H9 (cell line): ENCODE results near the gene ZCCHC7. TPM values are rescaled to one million over a fixed set of nuclear protein-coding genes. Genes with fewer than 3 reads are reported as not detected.

Source experiments
- DNase-seq: peaks from one replicate; pipeline ENCODE4 v3.0.0-alpha.2; 2017
- H2AFZ ChIP-seq: one replicate; pipeline ENCODE4 v1.6.1; 2013; ENCODE audit warnings: mild to moderate bottlenecking, low read length, control low read depth, moderate library complexity
- H2AK5ac ChIP-seq: 2 replicates; pipeline ENCODE4 v1.6.1; 2013; ENCODE audit warnings: low read length, control low read depth, mixed read lengths; ENCODE audit not compliant: insufficient read length
- H2BK120ac ChIP-seq: one replicate; pipeline ENCODE4 v1.6.1; 2013; ENCODE audit warnings: low read depth, mild to moderate bottlenecking, low read length, control low read depth, inconsistent platforms; ENCODE audit not compliant: poor library complexity, severe bottlenecking
- H2BK12ac ChIP-seq: 2 replicates; pipeline ENCODE4 v1.6.1; 2013; ENCODE audit warnings: low read length, control low read depth, mixed read lengths, low read depth; ENCODE audit not compliant: insufficient read length
- H2BK15ac ChIP-seq: 2 replicates; pipeline ENCODE4 v1.6.1; 2013; ENCODE audit warnings: low read depth, low read length, control low read depth
- H2BK20ac ChIP-seq: one replicate; pipeline ENCODE4 v1.6.1; 2013; ENCODE audit warnings: low read depth, mild to moderate bottlenecking, low read length, control low read depth, inconsistent platforms; ENCODE audit not compliant: poor library complexity, severe bottlenecking
- H2BK5ac ChIP-seq: 2 replicates; pipeline ENCODE4 v1.6.1; 2013; ENCODE audit warnings: low read length, control low read depth, mixed read lengths; ENCODE audit not compliant: insufficient read length
- H3K14ac ChIP-seq: 2 replicates; pipeline ENCODE4 v1.6.1; 2013; ENCODE audit warnings: low read length, control low read depth; ENCODE audit not compliant: insufficient read depth
- H3K18ac ChIP-seq: 2 replicates; pipeline ENCODE4 v1.6.1; 2013; ENCODE audit warnings: low read depth, mild to moderate bottlenecking, mixed read lengths, low read length, control low read depth; ENCODE audit not compliant: insufficient read length
- H3K23ac ChIP-seq: 2 replicates; pipeline ENCODE4 v1.6.1; 2013; ENCODE audit warnings: low read length, control low read depth, mixed read lengths, low read depth; ENCODE audit not compliant: insufficient read length
- H3K23me2 ChIP-seq: 2 replicates; pipeline ENCODE4 v1.6.1; 2013; ENCODE audit warnings: low read depth, mild to moderate bottlenecking, mixed read lengths, low read length, control low read depth; ENCODE audit not compliant: insufficient read length, poor library complexity, severe bottlenecking
- H3K27ac ChIP-seq: 2 replicates; pipeline ENCODE4 v1.5.1; 2013; ENCODE audit warnings: low read length, control low read depth, mixed read lengths, low read depth; ENCODE audit not compliant: insufficient read length
- H3K27me3 ChIP-seq: 2 replicates; pipeline ENCODE4 v1.6.1; 2013; ENCODE audit warnings: low read length, control low read depth, inconsistent platforms; ENCODE audit not compliant: insufficient read depth
- H3K4ac ChIP-seq: 2 replicates; pipeline ENCODE4 v1.6.1; 2013; ENCODE audit warnings: low read depth, mild to moderate bottlenecking, control low read depth, inconsistent platforms, low read length, moderate library complexity
- H3K4me1 ChIP-seq: 2 replicates; pipeline ENCODE4 v1.6.1; 2013; ENCODE audit warnings: low read length, control low read depth, inconsistent platforms; ENCODE audit not compliant: insufficient read depth
- H3K4me2 ChIP-seq: 2 replicates; pipeline ENCODE4 v1.6.1; 2013; ENCODE audit warnings: low read length, control low read depth, mixed read lengths; ENCODE audit not compliant: insufficient read length, insufficient read depth
- H3K56ac ChIP-seq: 2 replicates; pipeline ENCODE4 v1.6.1; 2013; ENCODE audit warnings: low read depth, mild to moderate bottlenecking, mixed read lengths, low read length, control low read depth; ENCODE audit not compliant: insufficient read length
- H3K79me1 ChIP-seq: 2 replicates; pipeline ENCODE4 v1.6.1; 2013; ENCODE audit warnings: low read depth, mild to moderate bottlenecking, moderate library complexity, low read length, control low read depth, inconsistent platforms; ENCODE audit not compliant: insufficient read depth, poor library complexity, severe bottlenecking
- H3K79me2 ChIP-seq: 2 replicates; pipeline ENCODE4 v1.6.1; 2013; ENCODE audit warnings: low read length, control low read depth, inconsistent platforms; ENCODE audit not compliant: insufficient read depth
- H3K9ac ChIP-seq: 2 replicates; pipeline ENCODE4 v1.6.1; 2013; ENCODE audit warnings: low read length, control low read depth, mixed read lengths; ENCODE audit not compliant: insufficient read length; ENCODE audit errors: extremely low read depth
- H3K9me3 ChIP-seq: one replicate; pipeline ENCODE4 v1.6.1; 2013; ENCODE audit warnings: low read depth, low read length, inconsistent platforms; ENCODE audit not compliant: control insufficient read depth
- H3T11ph ChIP-seq: one replicate; pipeline ENCODE4 v1.6.1; 2013; ENCODE audit warnings: mild to moderate bottlenecking, low read length, control low read depth, inconsistent platforms
- H4K20me1 ChIP-seq: one replicate; pipeline ENCODE4 v1.6.1; 2013; ENCODE audit not compliant: control insufficient read depth, insufficient read length, insufficient read depth
- H4K5ac ChIP-seq: 2 replicates; pipeline ENCODE4 v1.6.1; 2013; ENCODE audit warnings: low read depth, mild to moderate bottlenecking, mixed read lengths, low read length, control low read depth; ENCODE audit not compliant: insufficient read length
- H4K8ac ChIP-seq: replicated peaks from 2 replicates; pipeline ENCODE4 v1.6.1; 2013; ENCODE audit warnings: low read length, control low read depth, mixed read lengths, low read depth; ENCODE audit not compliant: insufficient read length
- H4K91ac ChIP-seq: 2 replicates; pipeline ENCODE4 v1.6.1; 2013; ENCODE audit warnings: low read depth, mild to moderate bottlenecking, moderate library complexity, mixed read lengths, low read length, control low read depth; ENCODE audit not compliant: insufficient read length
- H3K27ac Mint-ChIP-seq, 3 experiments: 2 replicates in 2 of 3; 3 replicates in 1 of 3; pipeline ENCODE4 v1.8.0; 2020 to 2021; ENCODE audit warnings: mixed read lengths in 3 of 3, mild to moderate bottlenecking in 1 of 3, moderate library complexity in 1 of 3
- H3K27me3 Mint-ChIP-seq: 2 replicates; pipeline ENCODE4 v1.8.0; 2021; ENCODE audit warnings: low read depth, mild to moderate bottlenecking, moderate library complexity, mixed read lengths
- H3K36me3 Mint-ChIP-seq, 3 experiments: 2 replicates in 2 of 3; 3 replicates in 1 of 3; pipeline ENCODE4 v1.8.0; 2020 to 2021; ENCODE audit warnings: low read depth in 3 of 3, mixed read lengths in 3 of 3; ENCODE audit not compliant: insufficient read depth in 1 of 3
- H3K4me1 Mint-ChIP-seq, 2 experiments: 2 replicates each; pipeline ENCODE4 v1.8.0; 2020; ENCODE audit warnings: mixed read lengths in 2 of 2
- H3K4me3 Mint-ChIP-seq, 2 experiments: 2 replicates in 1 of 2; 3 replicates in 1 of 2; pipeline ENCODE4 v1.8.0; 2020 to 2021; ENCODE audit warnings: mild to moderate bottlenecking in 2 of 2, mixed read lengths in 2 of 2, moderate library complexity in 1 of 2
- H3K9me3 Mint-ChIP-seq, 2 experiments: 2 replicates in 1 of 2; 3 replicates in 1 of 2; pipeline ENCODE4 v1.8.0; 2020; ENCODE audit warnings: mild to moderate bottlenecking in 2 of 2, mixed read lengths in 2 of 2, moderate library complexity in 1 of 2
- CTCF ChIP-seq: fragments of 200-600 bp; sonication (generic); conservative IDR thresholded peaks from 3 replicates; pipeline ENCODE4 v1.8.0; 2021; ENCODE audit warnings: antibody characterized with exemption, mild to moderate bottlenecking
- WGBS: extraction: QIAGEN DNeasy Blood & Tissue Kit; methylation state at CpG from one replicate; pipeline ENCODE4 v1.1.7; 2013; ENCODE audit warnings: missing lambda C conversion rate, low lambda C conversion rate, mixed read lengths; ENCODE audit not compliant: insufficient read length; ENCODE audit errors: extremely low coverage; 5-methylcytosine and 5-hydroxymethylcytosine counted together
- total RNA-seq: library from RNA; stranded (reverse); gene quantifications from 2 replicates; pipeline ENCODE4 v1.2.1, GENCODE V29; 2021

The ZCCHC7 gene
- total RNA-seq, 1 experiment from 2014 or later: 20.3 TPM

- Histone ChIP-seq H4K91ac (no peak overlapping the region), H4K5ac (no peak overlapping the region), H2AFZ (no peak overlapping the region), H3K14ac (no peak overlapping the region), H3K27ac (no peak overlapping the region), H3K4me2 (no peak overlapping the region), H3K4ac (no peak overlapping the region), H4K20me1 (no peaks in the 10 kb centered on the region), H2BK20ac (no peak overlapping the region), H2AK5ac (no peak overlapping the region), H3K79me2 (no peaks in the 10 kb centered on the region), H3K23ac (no peak overlapping the region), H2BK15ac (no peak overlapping the region), H3K56ac (no peak overlapping the region), H3K4me1 (no peaks in the 10 kb centered on the region), H3T11ph (no peak overlapping the region), H3K9ac (no peak overlapping the region), H3K18ac (no peak overlapping the region), H3K27me3 (no peaks in the 10 kb centered on the region), H3K9me3 (no peaks in the 10 kb centered on the region), H2BK120ac (no peak overlapping the region), H4K8ac (no peak overlapping the region), H3K23me2 (no peaks in the 10 kb centered on the region), H2BK12ac (no peak overlapping the region), H3K79me1 (no peaks in the 10 kb centered on the region), H2BK5ac (no peak overlapping the region)
- H3K4me3 Mint-ChIP-seq: no peak overlapping the region
- H3K27me3 Mint-ChIP-seq: peaks cover 1% of the 10 kb centered on the region; the same call in 1 of the 2 replicates
- no peak for DNase-seq
- H3K36me3 Mint-ChIP-seq: no peaks in the 10 kb centered on the region; a peak in 1 of 7 replicates
- H3K27ac Mint-ChIP-seq: no peak overlapping the region; a peak in 3 of 7 replicates
- no peaks in the 10 kb centered on the region for H3K9me3 Mint-ChIP-seq
- WGBS: no CpG with 5 or more reads among the region's 12 CpGs
- no peak for TF ChIP-seq CTCF
- peaks cover 4 to 12% of the 10 kb centered on the region in 2 experiments; a peak in 2 of 4 replicates for H3K4me1 Mint-ChIP-seq
These were observed 274.9 kb downstream of the ZCCHC7 start for GRCh38 chr9:37395229-37395628.
